GM18505 (cell line): ENCODE results near the gene CLEC4M.

Source experiments
- ATAC-seq: cut with Tn5 transposase; IDR thresholded peaks from one replicate; pipeline ENCODE4 v1.9.1; 2021; ENCODE audit not compliant: unreplicated experiment
- POLR2A ChIP-seq: IDR thresholded peaks from 4 replicates; pipeline ENCODE4 v1.6.1; 2011; ENCODE audit warnings: borderline replicate concordance; ENCODE audit not compliant: insufficient read depth, insufficient read length; ENCODE audit errors: extremely low read depth

CLEC4M gene

GRCh38 chr19:7762719-7763293, at the start of gene CLEC4M:
Gene CLEC4M (plus strand): TSS chr19:7763243. CDS start chr19:7763267, 24 bp downstream.
- no peak for TF ChIP-seq POLR2A
- no peak for ATAC-seq

- no peak for ATAC-seq
- TF ChIP-seq POLR2A = no peak
These were observed 47.4 kb upstream of the CLEC4M start for GRCh38 chr19:7715671-7716070.

- no peak for TF ChIP-seq POLR2A
- no peak for ATAC-seq
These were observed 46.3 kb upstream of the CLEC4M start for GRCh38 chr19:7716762-7717161.

- no peak for ATAC-seq
- no peak for TF ChIP-seq POLR2A
These were observed 44.4 kb upstream of the CLEC4M start for GRCh38 chr19:7718668-7719067.

GRCh38 chr19:7720351-7720750, 42.7 kb upstream of the CLEC4M start:
- TF ChIP-seq POLR2A = no peak
- no peak for ATAC-seq

GRCh38 chr19:7722231-7722651, 40.8 kb upstream of the CLEC4M start:
- ATAC-seq = no peak
- no peak for TF ChIP-seq POLR2A

- TF ChIP-seq POLR2A = no peak
These were observed 37.3 kb upstream of the CLEC4M start for GRCh38 chr19:7725791-7726190.

GRCh38 chr19:7729211-7729610, 33.8 kb upstream of the CLEC4M start:
- no peak for TF ChIP-seq POLR2A
- no peak for ATAC-seq

More at GRCh38 chr19:7725791-7726190, 37.3 kb upstream of the CLEC4M start:
- no peak for ATAC-seq

GRCh38 chr19:7729831-7730285, 33.2 kb upstream of the CLEC4M start:
- no peak for TF ChIP-seq POLR2A
- no peak for ATAC-seq

- ATAC-seq = no peak
- TF ChIP-seq POLR2A = no peak
These were observed 32.5 kb upstream of the CLEC4M start for GRCh38 chr19:7730286-7731217.

- no peak for TF ChIP-seq POLR2A
- no peak for ATAC-seq
These were observed 31.8 kb upstream of the CLEC4M start for GRCh38 chr19:7731218-7731595.

- TF ChIP-seq POLR2A = no peak
- no peak for ATAC-seq
These were observed 31.4 kb upstream of the CLEC4M start for GRCh38 chr19:7731615-7732014.

GRCh38 chr19:7732045-7732444, 31.0 kb upstream of the CLEC4M start, which contains the start of gene CLEC4G:
Gene CLEC4G (minus strand): TSS chr19:7732110. CDS start chr19:7732102, 8 bp downstream.
- no peak for ATAC-seq
- TF ChIP-seq POLR2A = no peak

GRCh38 chr19:7733376-7733775, 29.7 kb upstream of the CLEC4M start:
- ATAC-seq = no peak
- no peak for TF ChIP-seq POLR2A

- TF ChIP-seq POLR2A = no peak
- ATAC-seq = no peak
These were observed 28.5 kb upstream of the CLEC4M start for GRCh38 chr19:7734220-7735203.
